HG02571 (cell line): ENCODE data around the gene CSTB.

ENCODE experiments used
- ATAC-seq: cut with Tn5 transposase; IDR thresholded peaks from one replicate; pipeline ENCODE4 v1.9.1; 2021; ENCODE audit warnings: mild to moderate bottlenecking, moderate library complexity; ENCODE audit not compliant: unreplicated experiment

CSTB gene

GRCh38 chr21:43752758-43753438 is 23.2 kb downstream of the CSTB start:
- ATAC-seq = no peak

GRCh38 chr21:43751955-43752591 is 24.0 kb downstream of the CSTB start:
- no peak for ATAC-seq

- no peak for ATAC-seq
These were observed 25.6 kb downstream of the CSTB start for GRCh38 chr21:43750339-43751033.

- no peak for ATAC-seq
These were observed 26.4 kb downstream of the CSTB start for GRCh38 chr21:43749651-43750262.

- no peak for ATAC-seq
These were observed 27.5 kb downstream of the CSTB start for GRCh38 chr21:43748622-43749021.

- no peak for ATAC-seq
These were observed 30.2 kb downstream of the CSTB start for GRCh38 chr21:43745772-43746517.

- no peak for ATAC-seq
These were observed 31.4 kb downstream of the CSTB start for GRCh38 chr21:43744725-43745124.

- no peak for ATAC-seq
These were observed 32.2 kb downstream of the CSTB start for GRCh38 chr21:43743947-43744346.

- ATAC-seq = no peak
These were observed 34.5 kb downstream of the CSTB start for GRCh38 chr21:43741423-43742096.

GRCh38 chr21:43740497-43741156 is 35.5 kb downstream of the CSTB start:
- no peak for ATAC-seq

GRCh38 chr21:43739621-43740435 is 36.3 kb downstream of the CSTB start:
- no peak for ATAC-seq

- no peak for ATAC-seq
These were observed 38.8 kb downstream of the CSTB start for GRCh38 chr21:43737158-43737950.

GRCh38 chr21:43736224-43736883 is 39.8 kb downstream of the CSTB start:
- ATAC-seq = no peak

- ATAC-seq = no peak
These were observed 40.6 kb downstream of the CSTB start for GRCh38 chr21:43735236-43736091.

GRCh38 chr21:43734928-43735229 is 41.2 kb downstream of the CSTB start:
- no peak for ATAC-seq

- ATAC-seq = no peak
These were observed 41.8 kb downstream of the CSTB start for GRCh38 chr21:43734131-43734927.
